K562 (cell line): ENCODE measurements around the gene DHX58. TPM values are rescaled to one million over a fixed set of nuclear protein-coding genes. Genes with fewer than 3 reads are reported as not detected.

Experiments used
- BHLHE40 ChIP-seq: IDR thresholded peaks from 2 replicates; pipeline ENCODE4 v1.6.1; 2011; ENCODE audit warnings: low read length, improper control_type of control experiment
- CBX1 ChIP-seq: sonication (generic); IDR thresholded peaks from 2 replicates; pipeline ENCODE4 v1.6.1; 2016; ENCODE audit warnings: antibody characterized with exemption, low read depth, mild to moderate bottlenecking
- DLX4 ChIP-seq: fragments of 250-450 bp; sonication (Bioruptor Pico); IDR thresholded peaks from 2 replicates; pipeline ENCODE4 v1.6.1; 2021; ENCODE audit warnings: mild to moderate bottlenecking
- EGR1 ChIP-seq: fragments of 450-650 bp; conservative IDR thresholded peaks from 2 replicates; pipeline ENCODE4 v1.6.1; 2017; ENCODE audit warnings: mild to moderate bottlenecking
- ESRRB ChIP-seq: fragments of 250-450 bp; sonication (Bioruptor Pico); IDR thresholded peaks from 2 replicates; pipeline ENCODE4 v1.5.0; 2020; ENCODE audit warnings: mild to moderate bottlenecking, moderate library complexity, borderline replicate concordance
- ETV5 ChIP-seq: sonication (generic); formaldehyde crosslinking; IDR thresholded peaks from 2 replicates; pipeline ENCODE4 v1.4.0; 2020; ENCODE audit warnings: low read depth, mild to moderate bottlenecking, missing genetic modification reagents
- L3MBTL2 ChIP-seq: fragments of 450-650 bp; IDR thresholded peaks from 2 replicates; pipeline ENCODE4 v1.6.1; 2016; ENCODE audit warnings: mild to moderate bottlenecking, moderate library complexity
- MCM7 ChIP-seq, 2 experiments: fragments of 450-650 bp; IDR thresholded peaks; 2 replicates each; pipeline ENCODE4 v1.6.1; 2016 to 2018
- MYBL2 ChIP-seq, 2 experiments: fragments of 450-650 bp in 1 of 2; sonication (generic) in 1 of 2; formaldehyde crosslinking in 1 of 2; IDR thresholded peaks; 2 replicates each; pipeline versions ENCODE4 v1.6.1 to v1.8.1; 2017 to 2022; ENCODE audit warnings: borderline replicate concordance in 1 of 2, inconsistent platforms in 1 of 2, low read depth in 1 of 2, mild to moderate bottlenecking in 1 of 2, missing genetic modification reagents in 1 of 2, moderate library complexity in 1 of 2
- PCBP1 ChIP-seq: fragments of 200-400 bp; formaldehyde crosslinking; IDR thresholded peaks from 2 replicates; pipeline ENCODE4 v1.6.1; 2018; ENCODE audit warnings: mild to moderate bottlenecking, low read depth, low read length; ENCODE audit not compliant: poor library complexity, severe bottlenecking
- PHB ChIP-seq: fragments of 250-450 bp; sonication (Bioruptor Pico); IDR thresholded peaks from 2 replicates; pipeline ENCODE4 v1.5.0; 2021
- POLR2A ChIP-seq: fragments of 450-650 bp; conservative IDR thresholded peaks from 2 replicates; pipeline ENCODE4 v1.6.1; 2016
- PTBP1 ChIP-seq: fragments of 200-400 bp; formaldehyde crosslinking; IDR thresholded peaks from 2 replicates; pipeline ENCODE4 v1.6.1; 2017; ENCODE audit warnings: low read depth, low read length
- RCOR1 ChIP-seq, 2 experiments: IDR thresholded peaks; 2 replicates each; pipeline ENCODE4 v1.6.1; 2012; ENCODE audit warnings: low read depth in 2 of 2, low read length in 2 of 2, borderline replicate concordance in 1 of 2, improper control_type of control experiment in 1 of 2
- STAG1 ChIP-seq: sonication (generic); formaldehyde crosslinking; IDR thresholded peaks from 2 replicates; pipeline ENCODE4 v1.5.0; 2020; ENCODE audit warnings: missing genetic modification reagents, borderline replicate concordance
- TAF15 ChIP-seq: fragments of 200-400 bp; formaldehyde crosslinking; IDR thresholded peaks from 2 replicates; pipeline ENCODE4 v1.6.1; 2017; ENCODE audit warnings: mild to moderate bottlenecking, low read depth, low read length, moderate library complexity
- TFAM ChIP-seq: fragments of 250-450 bp; sonication (Bioruptor Pico); conservative IDR thresholded peaks from 2 replicates; pipeline ENCODE4 v1.5.0; 2021; ENCODE audit warnings: mild to moderate bottlenecking, moderate library complexity
- USF1 ChIP-seq: sonication (generic); formaldehyde crosslinking; IDR thresholded peaks from 2 replicates; pipeline ENCODE4 v1.9.0; 2022; ENCODE audit warnings: mild to moderate bottlenecking, missing genetic modification reagents
- ZBTB11 ChIP-seq, 3 experiments: fragments of 200-800 bp in 1 of 3; fragments of 250-450 bp in 1 of 3; fragments of 450-650 bp in 1 of 3; sonication (Bioruptor Pico) in 1 of 3; sonication (Bioruptor generic) in 1 of 3; formaldehyde crosslinking in 1 of 3; IDR thresholded peaks; 2 replicates each; pipeline versions ENCODE4 v1.6.1 to v1.8.0; 2016 to 2022; ENCODE audit warnings: mild to moderate bottlenecking in 2 of 3, missing genetic modification characterization in 2 of 3, missing compliant biosample characterization in 1 of 3, moderate library complexity in 1 of 3
- ZNF398 ChIP-seq: fragments of 250-450 bp; sonication (Bioruptor Pico); IDR thresholded peaks from 2 replicates; pipeline ENCODE4 v1.8.0; 2021; ENCODE audit warnings: moderate library complexity, mild to moderate bottlenecking, inconsistent platforms
- polyA plus RNA-seq, 8 experiments: library from polyadenylated mRNA; depleted of rRNA in 4 of 8; stranded (reverse) in 5 of 8; unstranded in 3 of 8; fragments of >200 nt; fragmentation: Nextera tagmentation in 2 of 8; fragmentation: Illumina TruSeq in 1 of 8; extraction: Ambion mirVana in 2 of 8; extraction: Trizol in 1 of 8; gene quantifications; 2 replicates each; pipeline versions ENCODE4 v1.2.1 to v1.2.3, GENCODE V29; 2011 to 2014; ENCODE audit warnings: inconsistent platforms in 1 of 8, missing spikeins in 1 of 8
- total RNA-seq, 7 experiments: library from RNA; depleted of rRNA in 6 of 7; stranded (reverse); fragments of >200 nt in 6 of 7; fragmentation: Illumina TruSeq in 2 of 7; extraction: Trizol in 2 of 7; gene quantifications; 2 replicates each; pipeline versions ENCODE4 v1.2.1 to v1.2.3, GENCODE V29; 2011 to 2021; ENCODE audit warnings: low replicate concordance in 1 of 7

DHX58 gene
- total and polyA plus RNA-seq, 9 of the 15 experiments (the other 6 are each of a cell fraction or from before 2014, with no cell fraction given): 0.15 to 3.0 (median 1.4) TPM

GRCh38 chr17:42107597-42108576 is 4.6 kb downstream of the DHX58 start (continued):
- TF ChIP-seq RCOR1 (IDR thresholded peaks at IDR 0.05; ENCODE audit: borderline replicate concordance in 1 of 2, low read depth in 2 of 2, low read length in 2 of 2) (no peak), PCBP1 (no peak), CBX1 (no peak), TFAM (CRISPR knock-in tag) (no peak), ZNF398 (0 out of 2 replicates have a peak, but pooled peaks have one; percentile 34), PTBP1 (no peak), USF1 (CRISPR knock-in tag) (no peak), DLX4 (no peak), BHLHE40 (no peak), STAG1 (CRISPR knock-in tag) (no peak), POLR2A (peak; percentile 49; the same call in 1 of the 2 replicates), ETV5 (CRISPR knock-in tag) (no peak), L3MBTL2 (peak; percentile 33; the same call in 1 of the 2 replicates), TAF15 (no peak), ZBTB11 (CRISPR knock-in tag; IDR thresholded peaks at IDR 0.05) (0 out of 6 replicates have a peak, but pooled peaks of 1 of the 3 experiments have one; percentile 32), MYBL2 (IDR thresholded peaks at IDR 0.05; ENCODE audit: low read depth) (no peak), MYBL2 (CRISPR knock-in tag; IDR thresholded peaks at IDR 0.05; ENCODE audit: borderline replicate concordance) (no peak), PHB (CRISPR knock-in tag) (no peak), MCM7 (IDR thresholded peaks at IDR 0.05) (no peak), EGR1 (0 out of 2 replicates have a peak, but pooled peaks have one; percentile 8), ESRRB (CRISPR knock-in tag) (no peak)
